GM21825 (cell line): ENCODE measurements around the gene SUSD1.

Experiments used
- ATAC-seq: cut with Tn5 transposase; IDR thresholded peaks from one replicate; pipeline ENCODE4 v1.9.1; 2021; ENCODE audit warnings: mild to moderate bottlenecking, moderate library complexity; ENCODE audit not compliant: unreplicated experiment

Gene SUSD1

GRCh38 chr9:111993319-111993718 lies 181.8 kb downstream of the SUSD1 start:
- ATAC-seq: no peak

- ATAC-seq: peak; percentile 86
These were observed 182.6 kb downstream of the SUSD1 start for GRCh38 chr9:111992523-111992922.

- ATAC-seq: no peak
These were observed 183.9 kb downstream of the SUSD1 start for GRCh38 chr9:111991179-111991578.
